H1 (cell line): ENCODE results near the gene ITPK1. TPM values are rescaled to one million over a fixed set of nuclear protein-coding genes. Genes with fewer than 3 reads are reported as not detected.

ENCODE experiments used
- ASH2L ChIP-seq: fragments of 200-600, 300-600 bp; sonication (generic); IDR thresholded peaks from one replicate; pipeline ENCODE4 v1.7.1; 2017; ENCODE audit warnings: low read length
- BCL11A ChIP-seq, 2 experiments: IDR thresholded peaks; one replicate each; pipeline ENCODE4 v1.6.1; 2011; ENCODE audit warnings: low read depth in 2 of 2, low read length in 2 of 2, mild to moderate bottlenecking in 2 of 2
- CHD7 ChIP-seq: fragments of 300-600 bp; sonication (generic); IDR thresholded peaks from 2 replicates; pipeline ENCODE4 v1.7.1; 2012; ENCODE audit warnings: low read length, moderate library complexity, mild to moderate bottlenecking, inconsistent platforms; ENCODE audit not compliant: insufficient replicate concordance
- EZH2 ChIP-seq: fragments of 200-600 bp; sonication (generic); IDR thresholded peaks from 2 replicates; pipeline ENCODE4 v1.7.1; 2012; ENCODE audit warnings: low read depth, mild to moderate bottlenecking, moderate library complexity, low read length, inconsistent platforms; ENCODE audit not compliant: severe bottlenecking
- GABPA ChIP-seq: IDR thresholded peaks from 2 replicates; pipeline ENCODE4 v1.6.1; 2011; ENCODE audit warnings: mild to moderate bottlenecking, low read length, moderate library complexity, borderline replicate concordance; ENCODE audit not compliant: insufficient read depth
- RAD21 ChIP-seq, 2 experiments: IDR thresholded peaks in 1 of 2; conservative IDR thresholded peaks in 1 of 2; 2 replicates each; pipeline ENCODE4 v1.6.1; 2011; ENCODE audit warnings: low read depth in 2 of 2, low read length in 2 of 2, improper control_type of control experiment in 1 of 2, inconsistent platforms in 1 of 2, mild to moderate bottlenecking in 1 of 2, moderate library complexity in 1 of 2
- RNF2 ChIP-seq: fragments of 200-900, 300-1000 bp; sonication (generic); IDR thresholded peaks from 2 replicates; pipeline ENCODE4 v1.7.1; 2016; ENCODE audit warnings: borderline replicate concordance, low read depth, mild to moderate bottlenecking, antibody characterized with exemption, low read length; ENCODE audit not compliant: poor library complexity, severe bottlenecking; ENCODE audit errors: missing control alignments
- SIN3A ChIP-seq, 2 experiments: IDR thresholded peaks in 1 of 2; conservative IDR thresholded peaks in 1 of 2; 2 replicates each; pipeline ENCODE4 v1.6.1; 2011 to 2012; ENCODE audit warnings: low read length in 2 of 2, improper control_type of control experiment in 1 of 2, low read depth in 1 of 2, mild to moderate bottlenecking in 1 of 2
- SIX5 ChIP-seq: IDR thresholded peaks from 2 replicates; pipeline ENCODE4 v1.6.1; 2011; ENCODE audit warnings: mild to moderate bottlenecking, low read depth, low read length
- polyA plus RNA-seq, 7 experiments: library from polyadenylated mRNA; depleted of rRNA in 3 of 7; stranded (reverse) in 5 of 7; unstranded in 2 of 7; fragments of >200 nt in 5 of 7; fragments of 200-250 nt in 2 of 7; gene quantifications; 1 replicate in 5 of 7; 2 replicates in 1 of 7; 4 replicates in 1 of 7; pipeline versions ENCODE4 v1.2.1 to v1.2.3, GENCODE V29; 2011 to 2013; ENCODE audit warnings: missing spikeins in 2 of 7, mixed read lengths in 2 of 7
- total RNA-seq: library from RNA; stranded (reverse); fragmentation: NEBNext Ultra II Directional; extraction: Animal tissue kit (Norgen Biotek cat#: 25700); gene quantifications from 2 replicates; pipeline ENCODE4 v1.2.1, GENCODE V29; 2021

Gene ITPK1
- total and polyA plus RNA-seq, 2 of the 8 experiments (the other 6 are each of a cell fraction or from before 2014, with no cell fraction given) = 108 to 143 TPM

- no peak for TF ChIP-seq CHD7
- TF ChIP-seq EZH2 = no peak
- TF ChIP-seq RNF2 = no peak
- no peak for TF ChIP-seq SIN3A (conservative IDR thresholded peaks at IDR 0.05 in 1 of 2, IDR thresholded peaks at IDR 0.05 in 1 of 2; ENCODE audit: low read depth in 1 of 2, low read length in 2 of 2)
- no peak for TF ChIP-seq SIX5
- TF ChIP-seq GABPA = no peak
- TF ChIP-seq ASH2L = no peak
- TF ChIP-seq BCL11A (IDR thresholded peaks at IDR 0.05; ENCODE audit: low read depth in 2 of 2, low read length in 2 of 2) = no peak
- TF ChIP-seq RAD21 (IDR thresholded peaks at IDR 0.05 in 1 of 2, conservative IDR thresholded peaks at IDR 0.05 in 1 of 2; ENCODE audit: low read depth in 2 of 2, low read length in 2 of 2) = no peak; a peak in 1 of 4 replicates
Measured at GRCh38 chr14:93011650-93012325, 103.9 kb downstream of the ITPK1 start (continued).
